Measurements from ENCODE around the gene GRK6. TPM values are rescaled to one million over a fixed set of nuclear protein-coding genes. Genes with fewer than 3 reads are reported as not detected.

GRK6 gene
- total RNA-seq, 1 donor from 2014 or later = 59.4 TPM

DNA sequence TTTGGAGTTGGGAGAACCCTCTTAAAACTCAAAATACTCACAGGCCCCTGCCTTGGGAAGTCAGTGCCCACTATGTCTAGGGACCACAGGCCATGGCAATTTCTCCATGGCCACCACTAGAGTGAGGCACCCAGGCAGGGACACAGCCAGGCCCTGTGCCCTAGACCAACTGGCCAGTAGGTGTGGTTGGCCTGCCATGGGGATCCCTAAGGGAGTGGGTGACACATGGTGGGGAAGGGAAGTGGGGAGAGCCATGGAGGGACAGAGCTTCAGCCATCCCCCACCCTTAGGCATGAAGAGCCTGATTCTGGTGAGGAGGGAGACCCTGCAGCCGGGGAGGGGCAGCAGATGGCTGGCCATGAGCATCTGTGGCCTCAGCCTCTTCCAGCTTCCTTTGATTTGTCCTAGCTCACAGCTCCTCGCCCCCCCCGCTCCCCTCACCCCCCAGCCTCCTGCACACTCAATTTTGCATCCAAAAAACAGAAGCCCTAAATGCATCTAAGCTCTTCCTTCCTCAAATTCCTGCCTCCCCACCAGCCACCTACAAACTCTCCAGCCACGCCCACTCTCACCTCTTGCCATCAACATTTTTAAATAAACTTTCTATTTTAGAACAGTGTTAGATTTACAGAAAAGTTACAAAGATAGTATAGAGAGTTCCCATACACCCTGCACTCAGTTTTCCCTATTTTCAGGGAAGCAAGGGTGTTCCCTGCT, 48.5 kb downstream of the GRK6 start:
- Histone ChIP-seq H3K4me1 (peaks cover 36% of the 10 kb centered on the region), H3K27ac (peak overlapping the region; percentile 4), H3K4me3 (no peak overlapping the region), H3K27me3 (ENCODE audit: low read depth) (peaks cover 11% of the 10 kb centered on the region), H3K9me3 (no peaks in the 10 kb centered on the region), H3K36me3 (no peaks in the 10 kb centered on the region)
- no peak for DNase-seq
- ATAC-seq = no peak
- TF ChIP-seq, protein P1, sequence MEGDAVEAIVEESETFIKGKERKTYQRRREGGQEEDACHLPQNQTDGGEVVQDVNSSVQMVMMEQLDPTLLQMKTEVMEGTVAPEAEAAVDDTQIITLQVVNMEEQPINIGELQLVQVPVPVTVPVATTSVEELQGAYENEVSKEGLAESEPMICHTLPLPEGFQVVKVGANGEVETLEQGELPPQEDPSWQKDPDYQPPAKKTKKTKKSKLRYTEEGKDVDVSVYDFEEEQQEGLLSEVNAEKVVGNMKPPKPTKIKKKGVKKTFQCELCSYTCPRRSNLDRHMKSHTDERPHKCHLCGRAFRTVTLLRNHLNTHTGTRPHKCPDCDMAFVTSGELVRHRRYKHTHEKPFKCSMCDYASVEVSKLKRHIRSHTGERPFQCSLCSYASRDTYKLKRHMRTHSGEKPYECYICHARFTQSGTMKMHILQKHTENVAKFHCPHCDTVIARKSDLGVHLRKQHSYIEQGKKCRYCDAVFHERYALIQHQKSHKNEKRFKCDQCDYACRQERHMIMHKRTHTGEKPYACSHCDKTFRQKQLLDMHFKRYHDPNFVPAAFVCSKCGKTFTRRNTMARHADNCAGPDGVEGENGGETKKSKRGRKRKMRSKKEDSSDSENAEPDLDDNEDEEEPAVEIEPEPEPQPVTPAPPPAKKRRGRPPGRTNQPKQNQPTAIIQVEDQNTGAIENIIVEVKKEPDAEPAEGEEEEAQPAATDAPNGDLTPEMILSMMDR (IDR thresholded peaks at IDR 0.05) = no peak
- intact Hi-C loops (cut with DNase I) = no loop called here

DNA sequence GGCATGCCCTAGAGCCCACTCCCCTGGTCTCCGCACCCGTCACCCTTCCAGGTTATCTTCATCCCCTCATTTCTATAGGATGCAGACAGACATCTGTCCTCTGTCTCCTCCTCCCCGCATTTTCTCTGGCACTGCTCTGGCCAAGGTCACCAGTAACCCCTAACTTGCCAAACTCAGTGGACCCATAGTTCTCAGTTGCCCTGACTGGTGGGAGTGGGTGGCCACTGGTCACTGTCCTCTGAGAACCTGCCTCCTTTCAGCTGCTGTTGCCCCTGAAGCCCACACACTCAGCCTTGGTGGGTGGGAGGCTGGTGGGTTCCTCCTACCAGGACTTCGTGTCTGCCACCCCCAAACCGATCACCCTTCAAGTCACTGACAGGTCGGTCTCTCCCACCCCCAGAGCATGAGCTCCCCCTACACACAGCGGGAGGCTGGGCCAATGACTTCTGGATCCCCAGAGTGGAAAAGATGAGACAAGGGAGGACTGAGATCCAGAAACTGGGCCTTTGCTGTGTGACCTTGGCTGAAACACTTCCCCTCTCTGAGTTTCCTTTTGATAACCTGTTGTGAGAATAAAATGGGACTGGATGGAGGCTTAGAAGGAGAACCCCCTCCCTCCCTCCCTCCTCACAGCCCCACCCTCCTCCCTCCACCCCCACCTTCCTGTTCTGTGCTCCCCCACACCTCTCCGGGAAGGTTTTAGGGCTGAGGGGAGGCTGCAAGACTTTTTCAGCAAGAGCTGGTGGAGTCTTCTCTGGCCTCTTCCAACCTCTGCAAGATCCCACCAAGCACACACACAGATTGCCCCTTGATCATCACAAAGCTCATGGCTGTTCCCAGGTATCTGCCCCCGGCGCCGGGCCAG, 49.3 kb downstream of the GRK6 start:
- ATAC-seq = no peak
- Histone ChIP-seq H3K27ac (no peak overlapping the region), H3K36me3 (no peaks in the 10 kb centered on the region), H3K4me3 (no peak overlapping the region), H3K9me3 (no peaks in the 10 kb centered on the region), H3K4me1 (peaks cover 39% of the 10 kb centered on the region), H3K27me3 (ENCODE audit: low read depth) (peaks cover 11% of the 10 kb centered on the region)
- intact Hi-C loops (cut with DNase I) = no loop called here
- DNase-seq = no peak
- TF ChIP-seq, protein P1 (IDR thresholded peaks at IDR 0.05) = no peak

DNA sequence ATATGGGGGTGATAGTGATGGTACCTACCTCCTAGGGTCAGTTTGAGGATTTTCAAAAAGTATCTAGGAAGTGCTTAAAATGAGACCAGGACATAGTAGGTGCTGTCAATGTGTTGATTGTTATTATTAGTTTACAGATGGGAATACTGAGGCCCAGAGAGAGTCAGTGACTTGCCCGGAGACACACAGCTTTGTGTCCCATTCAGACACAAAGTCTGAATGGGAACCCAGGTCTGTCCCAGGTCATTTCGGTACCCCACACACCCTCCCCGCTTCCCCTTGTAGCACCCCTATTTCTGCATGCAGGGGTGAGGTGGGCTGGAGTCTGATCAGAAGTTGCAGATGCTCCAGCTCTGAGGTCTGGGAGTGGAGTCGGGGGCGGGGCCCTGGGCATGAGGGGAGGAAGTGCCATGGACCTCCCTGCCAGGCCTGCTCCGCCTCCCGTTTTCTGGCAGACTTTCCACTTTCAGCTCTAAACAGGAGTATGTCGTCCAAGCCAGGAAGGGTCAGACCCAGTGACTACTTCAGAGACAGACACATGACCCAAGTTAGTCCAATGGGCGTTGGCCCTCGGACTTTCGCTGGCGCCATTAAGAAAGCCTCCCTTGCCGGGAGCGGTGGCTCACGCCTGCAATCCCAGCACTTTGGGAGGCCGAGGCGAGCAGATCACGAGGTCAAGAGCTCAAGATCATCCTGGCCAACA, 50.2 kb downstream of the GRK6 start:
- H3K4me3 ChIP-seq = no peak overlapping the region
- peak overlapping the region; percentile 4 for H3K27ac ChIP-seq
- peaks cover 35% of the 10 kb centered on the region for H3K4me1 ChIP-seq
- no peaks in the 10 kb centered on the region for H3K9me3 ChIP-seq
- TF ChIP-seq, protein P1 (IDR thresholded peaks at IDR 0.05) = no peak
- intact Hi-C loops (cut with DNase I) = no loop called here
- no peak for ATAC-seq
- H3K27me3 ChIP-seq (ENCODE audit: low read depth) = peaks cover 11% of the 10 kb centered on the region
- no peaks in the 10 kb centered on the region for H3K36me3 ChIP-seq
- DNase-seq = no peak

DNA sequence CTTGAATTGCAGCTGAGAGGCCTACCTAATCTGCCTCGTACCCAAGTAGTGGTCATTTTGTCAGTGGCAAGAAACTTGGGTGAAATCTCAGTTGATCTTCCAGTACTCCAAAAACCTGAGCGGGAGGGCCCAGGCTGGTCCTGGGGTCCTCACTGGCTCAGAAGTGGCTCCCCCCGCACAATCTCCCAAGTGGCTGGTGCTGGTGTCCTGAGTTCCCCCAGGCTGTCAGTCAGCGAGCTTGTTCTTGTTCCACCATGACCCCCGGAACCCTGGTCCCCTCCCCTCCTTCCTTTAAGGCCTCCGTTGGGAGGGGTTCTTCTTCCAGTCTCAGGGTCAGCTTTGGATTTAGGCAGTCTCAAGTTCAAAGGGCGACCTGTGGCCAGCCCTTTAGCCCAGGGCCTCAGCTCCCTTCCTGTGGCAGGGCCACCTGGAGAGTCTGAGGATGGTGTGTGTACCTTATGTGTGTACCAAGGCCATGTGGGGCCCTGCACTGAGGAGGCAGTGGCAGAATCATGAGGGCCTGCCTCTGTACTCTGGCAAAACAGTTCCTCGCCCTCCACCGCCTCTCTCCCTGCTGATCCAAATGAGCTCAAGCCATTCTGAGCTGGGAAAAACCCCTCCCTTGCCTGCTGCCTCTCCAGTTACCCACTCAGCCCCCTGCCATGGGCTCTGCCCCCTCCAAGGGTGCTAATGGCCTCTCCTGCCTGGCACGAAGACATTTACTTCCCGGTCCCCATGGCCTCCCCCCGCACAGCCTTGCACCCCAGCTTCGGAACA, 51.4 kb downstream of the GRK6 start:
- TF ChIP-seq, protein P1 (IDR thresholded peaks at IDR 0.05) = no peak
- H3K9me3 ChIP-seq = no peaks in the 10 kb centered on the region
- no peak for DNase-seq
- H3K27ac ChIP-seq = no peak overlapping the region
- peaks cover 7% of the 10 kb centered on the region for H3K36me3 ChIP-seq
- no peak for ATAC-seq
- H3K27me3 ChIP-seq (ENCODE audit: low read depth) = no peaks in the 10 kb centered on the region
- H3K4me1 ChIP-seq = peaks cover 24% of the 10 kb centered on the region
- intact Hi-C loops (cut with DNase I) = no loop called here
- H3K4me3 ChIP-seq = no peak overlapping the region

All from lower lobe of right lung (tissue), 2 donors.